Measurements from ENCODE around the gene LOXHD1.
A peak's percentile ranks its signal among the peaks of the same experiment; 100 is the strongest.

The LOXHD1 gene

DNA sequence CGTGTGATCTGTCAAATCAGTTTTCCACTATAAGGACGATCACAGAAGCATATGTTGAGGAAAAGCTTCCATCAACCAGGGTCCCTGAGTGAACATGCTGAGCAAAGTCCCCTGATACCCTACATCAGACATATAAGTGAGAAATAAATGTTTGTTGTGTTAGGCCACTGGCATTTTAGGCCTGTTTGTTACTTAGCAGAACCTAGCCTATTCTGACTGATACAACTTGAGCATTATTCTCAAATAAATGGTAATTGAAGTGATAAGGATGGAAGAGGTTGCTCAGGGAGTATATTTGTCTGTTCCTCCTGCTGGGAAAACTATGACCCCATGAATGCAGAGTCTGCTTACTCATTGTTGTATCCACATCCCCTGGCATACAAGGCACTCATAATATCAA lies 106.4 kb downstream of the LOXHD1 start:
- DNase-seq (ENCODE audit: low read depth), result no peak
- no peak overlapping the region for H3K4me3 ChIP-seq (ENCODE audit: control insufficient read depth, low read depth, low read length)
- TF ChIP-seq, protein P1, sequence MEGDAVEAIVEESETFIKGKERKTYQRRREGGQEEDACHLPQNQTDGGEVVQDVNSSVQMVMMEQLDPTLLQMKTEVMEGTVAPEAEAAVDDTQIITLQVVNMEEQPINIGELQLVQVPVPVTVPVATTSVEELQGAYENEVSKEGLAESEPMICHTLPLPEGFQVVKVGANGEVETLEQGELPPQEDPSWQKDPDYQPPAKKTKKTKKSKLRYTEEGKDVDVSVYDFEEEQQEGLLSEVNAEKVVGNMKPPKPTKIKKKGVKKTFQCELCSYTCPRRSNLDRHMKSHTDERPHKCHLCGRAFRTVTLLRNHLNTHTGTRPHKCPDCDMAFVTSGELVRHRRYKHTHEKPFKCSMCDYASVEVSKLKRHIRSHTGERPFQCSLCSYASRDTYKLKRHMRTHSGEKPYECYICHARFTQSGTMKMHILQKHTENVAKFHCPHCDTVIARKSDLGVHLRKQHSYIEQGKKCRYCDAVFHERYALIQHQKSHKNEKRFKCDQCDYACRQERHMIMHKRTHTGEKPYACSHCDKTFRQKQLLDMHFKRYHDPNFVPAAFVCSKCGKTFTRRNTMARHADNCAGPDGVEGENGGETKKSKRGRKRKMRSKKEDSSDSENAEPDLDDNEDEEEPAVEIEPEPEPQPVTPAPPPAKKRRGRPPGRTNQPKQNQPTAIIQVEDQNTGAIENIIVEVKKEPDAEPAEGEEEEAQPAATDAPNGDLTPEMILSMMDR (conservative IDR thresholded peaks at IDR 0.05; ENCODE audit: control insufficient read depth, insufficient read depth, low read depth, low read length), result no peak

DNA sequence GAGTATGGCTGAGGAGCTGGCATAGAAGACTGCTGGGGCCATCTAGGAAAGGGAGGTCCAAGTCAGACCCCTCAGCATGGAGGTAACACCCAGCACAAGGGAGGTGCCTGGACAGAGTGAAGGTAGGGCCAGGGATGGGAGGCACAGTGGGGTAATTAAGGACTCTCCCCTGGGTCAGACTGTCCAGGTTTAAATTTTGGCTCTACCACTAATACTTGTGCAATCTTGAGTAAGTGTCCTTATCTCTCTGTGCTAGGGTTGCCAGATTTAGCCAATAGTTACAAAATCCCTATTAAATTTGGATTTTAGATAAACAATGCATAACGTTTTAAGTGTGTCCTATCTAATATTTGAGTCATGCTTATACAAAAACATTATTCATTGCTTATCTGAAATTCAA lies 109.5 kb downstream of the LOXHD1 start:
- no peak for DNase-seq (ENCODE audit: low read depth)
- TF ChIP-seq, protein P1 (conservative IDR thresholded peaks at IDR 0.05; ENCODE audit: control insufficient read depth, insufficient read depth, low read depth, low read length), result no peak
- no peak overlapping the region for H3K4me3 ChIP-seq (ENCODE audit: control insufficient read depth, low read depth, low read length)

DNA sequence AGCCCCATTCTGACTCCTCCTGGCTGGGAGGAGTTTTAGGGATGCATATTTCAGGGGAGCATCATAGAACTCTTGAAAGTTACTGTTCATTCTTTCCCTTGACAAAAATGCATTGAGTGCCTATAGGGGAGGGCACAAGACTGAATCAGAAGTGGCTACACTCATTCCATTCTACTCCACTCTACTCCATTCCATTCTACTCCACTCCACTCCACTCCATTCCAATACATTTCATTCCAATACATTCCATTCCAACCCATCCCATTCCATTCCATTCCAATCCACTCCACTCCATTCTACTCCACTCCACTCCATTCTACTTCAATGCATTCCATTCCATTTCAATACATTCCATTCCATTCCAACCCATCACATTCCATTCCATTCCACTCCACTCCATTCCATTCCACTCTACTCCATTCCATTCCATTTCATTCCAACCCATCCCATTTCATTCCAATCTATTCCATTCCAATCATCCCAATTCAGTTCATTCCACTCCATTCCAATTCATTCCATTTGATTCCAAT lies 110.8 kb downstream of the LOXHD1 start:
- TF ChIP-seq, protein P1 (conservative IDR thresholded peaks at IDR 0.05; ENCODE audit: control insufficient read depth, insufficient read depth, low read depth, low read length), result no peak
- no peak for DNase-seq (ENCODE audit: low read depth)
- no peak overlapping the region for H3K4me3 ChIP-seq (ENCODE audit: control insufficient read depth, low read depth, low read length)

DNA sequence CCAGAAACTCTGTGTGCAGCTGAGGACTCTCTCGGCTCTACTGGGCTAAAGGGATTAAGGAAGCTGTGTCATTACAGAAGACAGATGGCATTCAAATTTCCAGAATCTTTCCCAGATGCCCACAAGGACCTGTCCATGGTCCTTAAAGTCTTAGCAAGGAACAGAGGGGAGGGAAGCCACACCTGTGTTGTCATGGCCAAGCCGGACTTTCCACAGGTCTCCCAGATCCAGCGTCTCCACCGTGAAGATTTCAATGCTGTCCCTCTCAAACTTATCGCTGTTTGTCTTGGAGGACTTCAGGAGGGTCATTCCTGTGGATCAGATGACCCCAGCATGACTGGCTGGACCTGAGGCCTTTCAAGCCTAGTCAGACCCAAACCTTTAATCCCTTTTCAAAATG lies 114.5 kb downstream of the LOXHD1 start:
- peak; percentile 2 for DNase-seq (ENCODE audit: low read depth)
- TF ChIP-seq, protein P1 (conservative IDR thresholded peaks at IDR 0.05; ENCODE audit: control insufficient read depth, insufficient read depth, low read depth, low read length), result no peak
- H3K4me3 ChIP-seq (ENCODE audit: control insufficient read depth, low read depth, low read length), result no peak overlapping the region

DNA sequence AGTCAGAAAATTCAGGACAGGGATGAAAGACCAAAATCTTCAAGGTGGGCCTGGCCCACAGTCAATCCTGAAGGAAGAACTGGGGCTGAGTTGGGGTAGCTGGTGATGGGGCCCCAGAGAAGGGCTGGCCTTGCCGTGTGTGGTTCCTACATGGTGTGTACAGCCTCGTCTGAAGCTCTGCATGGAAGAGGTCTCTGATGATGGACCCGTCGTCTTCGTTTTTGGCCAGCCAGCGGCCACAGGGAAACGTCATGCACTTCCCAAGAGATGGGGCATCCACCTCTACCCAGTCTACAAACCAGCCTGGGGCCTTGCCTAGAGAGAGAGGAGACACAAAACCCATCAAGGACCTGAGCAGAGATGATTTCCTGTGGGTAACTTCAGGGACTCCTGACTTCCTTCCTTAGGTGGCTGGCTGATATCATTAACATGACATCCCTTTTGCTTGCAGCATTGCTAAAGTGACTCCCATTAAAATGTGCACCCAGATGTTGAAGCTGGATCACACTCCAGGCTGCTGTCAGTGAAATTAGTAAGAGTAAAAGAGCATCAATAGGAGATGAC lies 115.3 kb downstream of the LOXHD1 start:
- TF ChIP-seq, protein P1 (conservative IDR thresholded peaks at IDR 0.05; ENCODE audit: control insufficient read depth, insufficient read depth, low read depth, low read length), result no peak
- DNase-seq (ENCODE audit: low read depth), result no peak
- no peak overlapping the region for H3K4me3 ChIP-seq (ENCODE audit: control insufficient read depth, low read depth, low read length)

DNA sequence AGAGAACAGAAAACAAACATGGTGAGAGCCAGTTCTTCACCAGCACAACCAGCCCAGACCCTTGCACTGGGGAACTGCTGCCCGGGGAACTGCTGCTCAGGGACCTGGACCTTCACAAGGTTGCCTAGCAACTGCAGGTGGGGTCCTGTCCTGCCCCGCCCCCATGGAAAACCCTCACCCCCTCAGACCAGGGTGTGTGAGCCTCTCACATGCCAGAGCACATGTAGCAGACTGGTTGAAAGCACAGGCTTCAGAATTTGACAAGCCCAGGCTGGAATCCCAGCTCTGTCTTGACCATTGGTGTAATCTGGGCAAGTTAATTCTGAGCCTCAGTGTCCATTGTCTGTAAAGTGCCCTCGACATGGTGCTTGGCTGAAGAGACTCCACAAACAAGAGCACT lies 118.6 kb downstream of the LOXHD1 start:
- TF ChIP-seq, protein P1 (conservative IDR thresholded peaks at IDR 0.05; ENCODE audit: control insufficient read depth, insufficient read depth, low read depth, low read length), result no peak

More for the DNA sequence above, 118.6 kb downstream of the LOXHD1 start:
- DNase-seq (ENCODE audit: low read depth), result no peak
- H3K4me3 ChIP-seq (ENCODE audit: control insufficient read depth, low read depth, low read length), result no peak overlapping the region
